Measurements from ENCODE around the gene ARMC9. TPM values are rescaled to one million over a fixed set of nuclear protein-coding genes. Genes with fewer than 3 reads are reported as not detected.

ARMC9 gene
- total and polyA plus RNA-seq, 2 of the 13 experiments (the other 11 are each of a cell fraction or from before 2014, with no cell fraction given): 9.1 to 12.8 TPM

- TF ChIP-seq ZBTB33 (CRISPR knock-in tag; IDR thresholded peaks at IDR 0.05): no peak
- peak; percentile 59 for TF ChIP-seq HDAC2 (CRISPR knock-in tag; IDR thresholded peaks at IDR 0.05)
- no peak for TF ChIP-seq ZNF451 (CRISPR knock-in tag; IDR thresholded peaks at IDR 0.05)
- no peak for TF ChIP-seq RXRB (CRISPR knock-in tag; IDR thresholded peaks at IDR 0.05; ENCODE audit: borderline replicate concordance)
- TF ChIP-seq GABPB1 (CRISPR knock-in tag; IDR thresholded peaks at IDR 0.05): peak; percentile 69
- peak in 1 of 2 experiments; percentile 20; a peak in 1 of 4 replicates for TF ChIP-seq POLR2A (IDR thresholded peaks at IDR 0.05; ENCODE audit: insufficient read depth in 1 of 2, low read depth in 2 of 2, low read length in 2 of 2)
- no peak for TF ChIP-seq EEA1 (CRISPR knock-in tag; IDR thresholded peaks at IDR 0.05; ENCODE audit: borderline replicate concordance)
- peak; percentile 57 for TF ChIP-seq RBFOX2 (IDR thresholded peaks at IDR 0.05; ENCODE audit: low read depth, low read length)
- TF ChIP-seq DRAP1 (CRISPR knock-in tag; IDR thresholded peaks at IDR 0.05): 0 out of 2 replicates have a peak, but pooled peaks have one; percentile 13
- TF ChIP-seq ZNF441 (CRISPR knock-in tag; IDR thresholded peaks at IDR 0.05; ENCODE audit: borderline replicate concordance): 0 out of 2 replicates have a peak, but pooled peaks have one; percentile 52
- TF ChIP-seq PHF21A (CRISPR knock-in tag; IDR thresholded peaks at IDR 0.05): peak; percentile 80
- TF ChIP-seq ARNT2 (CRISPR knock-in tag; IDR thresholded peaks at IDR 0.05; ENCODE audit: low read depth): peak; percentile 51; the same call in 1 of the 2 replicates
- no peak for TF ChIP-seq RNF219 (CRISPR knock-in tag; IDR thresholded peaks at IDR 0.05)
- no peak for TF ChIP-seq RXRA (CRISPR knock-in tag; IDR thresholded peaks at IDR 0.05)
- peak; percentile 91; the same call in 1 of the 2 replicates for TF ChIP-seq ZNF691 (CRISPR knock-in tag; IDR thresholded peaks at IDR 0.05; ENCODE audit: borderline replicate concordance, low read depth)
- TF ChIP-seq PAF1 (CRISPR knock-in tag; IDR thresholded peaks at IDR 0.05): no peak
- TF ChIP-seq SOX6 (IDR thresholded peaks at IDR 0.05): no peak
- 0 out of 2 replicates have a peak, but pooled peaks have one; percentile 18 for TF ChIP-seq SOX6 (CRISPR knock-in tag; IDR thresholded peaks at IDR 0.05)
- no peak for TF ChIP-seq HNF4G (IDR thresholded peaks at IDR 0.05; ENCODE audit: borderline replicate concordance, low read depth, low read length)
- TF ChIP-seq HNF4G (CRISPR knock-in tag; IDR thresholded peaks at IDR 0.05; ENCODE audit: borderline replicate concordance, low read depth): peak; percentile 77
- no peak for TF ChIP-seq ZNF619 (CRISPR knock-in tag; IDR thresholded peaks at IDR 0.05)
- no peak for TF ChIP-seq ZNF629 (CRISPR knock-in tag; conservative IDR thresholded peaks at IDR 0.05)
These were observed 213.6 kb downstream of the ARMC9 start (continued) for GRCh38 chr2:231411831-231412617.

All from HepG2 (cell line).